ENCODE results near the gene UVRAG. TPM values are rescaled to one million over a fixed set of nuclear protein-coding genes. Genes with fewer than 3 reads are reported as not detected.
"Not testable (repeated sequence)": the region's sequence is repeated elsewhere in the genome, so short reads cannot be mapped to it uniquely, and the experiment has no call there.

UVRAG gene
- total RNA-seq, 1 experiment from 2014 or later = 13.0 TPM

DNA sequence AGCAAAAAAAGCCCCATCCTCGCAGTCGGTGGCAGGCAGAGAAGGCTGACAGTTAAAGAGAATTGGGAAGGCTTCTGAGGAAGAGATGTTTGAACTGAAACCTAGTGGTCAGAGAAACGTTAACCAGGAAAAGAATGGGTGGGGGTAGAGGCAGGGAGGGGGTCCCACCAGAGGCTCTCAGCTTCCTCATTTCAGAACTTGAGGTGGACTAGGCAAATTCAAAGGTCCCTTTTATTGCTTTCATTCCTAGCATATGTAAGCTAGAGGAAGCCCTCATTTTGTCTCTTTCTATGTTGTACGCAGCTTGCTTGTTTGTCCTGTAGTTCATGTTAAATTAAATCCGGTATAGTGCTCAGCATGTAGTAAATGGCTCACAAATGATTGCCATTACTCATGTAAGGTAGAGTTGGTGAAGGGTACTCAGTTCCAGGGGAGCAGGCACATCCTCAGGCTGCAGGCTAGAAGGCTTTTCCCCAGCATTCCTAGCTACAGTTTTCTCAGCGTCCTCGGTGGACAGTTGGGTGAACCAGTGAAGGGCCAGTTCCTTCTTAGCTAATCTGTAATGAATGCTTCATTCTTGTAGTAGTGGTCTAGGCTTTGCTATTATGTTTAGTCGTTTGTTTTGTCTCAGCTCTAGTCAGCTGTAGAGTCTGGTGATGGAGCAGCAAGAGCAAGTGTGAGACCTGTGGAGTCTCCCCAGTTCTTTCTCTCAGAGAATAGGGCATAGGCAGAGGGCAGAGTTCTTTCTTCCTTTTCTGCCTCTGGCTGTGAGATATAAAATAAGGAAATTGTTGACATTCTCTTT lies 58.6 kb downstream of the UVRAG start:
- TSS peak; percentile 65 for BruUV-seq (replicated peaks)
- Histone ChIP-seq H2AFZ (ENCODE audit: low read length) (no peak overlapping the region), H3F3A (ENCODE audit: low read length, unreplicated experiment) (no peaks in the 10 kb centered on the region), H3K4me1 (ENCODE audit: insufficient read depth, low read length) (no peaks in the 10 kb centered on the region; the same call in 1 of the 2 replicates), H3K4me2 (ENCODE audit: low read length) (no peak overlapping the region), H3K9me2 (replicated peaks; ENCODE audit: low read length) (no peaks in the 10 kb centered on the region), H3K79me2 (ENCODE audit: low read length) (no peaks in the 10 kb centered on the region), H3K9me3 (ENCODE audit: low read length) (no peaks in the 10 kb centered on the region), H3K36me3 (ENCODE audit: low read depth, low read length) (no peaks in the 10 kb centered on the region), H3K27me3 (ENCODE audit: low read length) (no peaks in the 10 kb centered on the region), H3K4me3 (ENCODE audit: low read length) (no peak overlapping the region), H3K9ac (ENCODE audit: low read length) (no peak overlapping the region), H4K20me1 (ENCODE audit: low read length) (no peaks in the 10 kb centered on the region; the same call in 1 of the 2 replicates), H3K27ac (ENCODE audit: low read length) (no peak overlapping the region)
- intact Hi-C loops (cut with micrococcal nuclease) = no loop called here
- ChIA-PET CTCF (interaction anchor here (0.5 to 0.8 kb wide), 2 partner anchors 150 to 501 kb away, joined by 3 to 8 read pairs; no protein-coding TSS in a partner anchor), POLR2A (ENCODE audit: unreplicated experiment) (interaction anchor here (0.5 to 0.7 kb wide), 2 partner anchors 52 to 270 kb away, joined by 3 to 4 read pairs; no protein-coding TSS in a partner anchor)
- TF ChIP-seq, protein P1, sequence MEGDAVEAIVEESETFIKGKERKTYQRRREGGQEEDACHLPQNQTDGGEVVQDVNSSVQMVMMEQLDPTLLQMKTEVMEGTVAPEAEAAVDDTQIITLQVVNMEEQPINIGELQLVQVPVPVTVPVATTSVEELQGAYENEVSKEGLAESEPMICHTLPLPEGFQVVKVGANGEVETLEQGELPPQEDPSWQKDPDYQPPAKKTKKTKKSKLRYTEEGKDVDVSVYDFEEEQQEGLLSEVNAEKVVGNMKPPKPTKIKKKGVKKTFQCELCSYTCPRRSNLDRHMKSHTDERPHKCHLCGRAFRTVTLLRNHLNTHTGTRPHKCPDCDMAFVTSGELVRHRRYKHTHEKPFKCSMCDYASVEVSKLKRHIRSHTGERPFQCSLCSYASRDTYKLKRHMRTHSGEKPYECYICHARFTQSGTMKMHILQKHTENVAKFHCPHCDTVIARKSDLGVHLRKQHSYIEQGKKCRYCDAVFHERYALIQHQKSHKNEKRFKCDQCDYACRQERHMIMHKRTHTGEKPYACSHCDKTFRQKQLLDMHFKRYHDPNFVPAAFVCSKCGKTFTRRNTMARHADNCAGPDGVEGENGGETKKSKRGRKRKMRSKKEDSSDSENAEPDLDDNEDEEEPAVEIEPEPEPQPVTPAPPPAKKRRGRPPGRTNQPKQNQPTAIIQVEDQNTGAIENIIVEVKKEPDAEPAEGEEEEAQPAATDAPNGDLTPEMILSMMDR (conservative IDR thresholded peaks at IDR 0.05; ENCODE audit: low read depth, low read length) = no peak
- TF ChIP-seq EZH2 (IDR thresholded peaks at IDR 0.05; ENCODE audit: low read length, unreplicated experiment) (no peak), EZH2phosphoT487 (IDR thresholded peaks at IDR 0.05; ENCODE audit: borderline replicate concordance, low read length) (no peak)
- ATAC-seq (peak; percentile 48; the same call in 1 of the 2 replicates), DNase-seq (no peak)

GRCh38 chr11:75874684-75875341 lies 59.8 kb downstream of the UVRAG start:
- H4K20me1 ChIP-seq (ENCODE audit: low read length) = peaks cover 5% of the 10 kb centered on the region; the same call in 1 of the 2 replicates
- no peak for ATAC-seq
- no peak overlapping the region for H3K4me2 ChIP-seq (ENCODE audit: low read length)
- no peaks in the 10 kb centered on the region for H3K36me3 ChIP-seq (ENCODE audit: low read depth, low read length)
- no peaks in the 10 kb centered on the region for H3K9me2 ChIP-seq (replicated peaks; ENCODE audit: low read length)
- H3K4me1 ChIP-seq (ENCODE audit: insufficient read depth, low read length) = no peaks in the 10 kb centered on the region
- H3K79me2 ChIP-seq (ENCODE audit: low read length) = no peaks in the 10 kb centered on the region
- H3K9ac ChIP-seq (ENCODE audit: low read length) = no peak overlapping the region
- H3F3A ChIP-seq (ENCODE audit: low read length, unreplicated experiment) = no peaks in the 10 kb centered on the region
- TF ChIP-seq, protein P1 (conservative IDR thresholded peaks at IDR 0.05; ENCODE audit: low read depth, low read length) = no peak
- no peak for TF ChIP-seq EZH2phosphoT487 (IDR thresholded peaks at IDR 0.05; ENCODE audit: borderline replicate concordance, low read length)
- no peak for TF ChIP-seq EZH2 (IDR thresholded peaks at IDR 0.05; ENCODE audit: low read length, unreplicated experiment)
- no peak overlapping the region for H2AFZ ChIP-seq (ENCODE audit: low read length)
- BruUV-seq (replicated peaks) = no TSS peak
- DNase-seq = no peak
- intact Hi-C loops (cut with micrococcal nuclease) = no loop called here
- H3K4me3 ChIP-seq (ENCODE audit: low read length) = no peak overlapping the region
- no peaks in the 10 kb centered on the region for H3K9me3 ChIP-seq (ENCODE audit: low read length)
- H3K27ac ChIP-seq (ENCODE audit: low read length) = no peak overlapping the region
- ChIA-PET POLR2A (ENCODE audit: unreplicated experiment) (no interaction called here), CTCF (no interaction called here)
- H3K27me3 ChIP-seq (ENCODE audit: low read length) = no peaks in the 10 kb centered on the region

DNA sequence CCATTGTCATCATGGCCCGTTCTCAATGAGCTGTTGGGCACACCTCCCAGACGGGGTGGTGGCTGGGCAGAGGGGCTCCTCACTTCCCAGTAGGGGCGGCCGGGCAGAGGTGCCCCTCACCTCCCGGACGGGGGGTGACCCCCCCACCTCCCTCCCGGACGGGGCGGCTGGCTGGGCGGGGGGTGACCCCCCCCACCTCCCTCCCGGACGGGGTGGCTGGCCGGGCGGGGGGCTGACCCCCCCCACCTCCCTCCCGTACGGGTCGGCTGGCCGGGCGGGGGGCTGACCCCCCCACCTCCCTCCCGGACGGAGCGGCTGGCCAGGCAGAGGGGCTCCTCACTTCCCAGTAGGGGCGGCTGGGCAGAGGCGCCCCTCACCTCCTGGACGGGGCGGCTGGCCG lies 62.3 kb downstream of the UVRAG start:
- H3K36me3 ChIP-seq (ENCODE audit: low read depth, low read length); intact Hi-C loops (cut with micrococcal nuclease); H3K9me2 ChIP-seq (replicated peaks; ENCODE audit: low read length); POLR2A ChIA-PET (ENCODE audit: unreplicated experiment); H3K9me3 ChIP-seq (ENCODE audit: low read length); H2AFZ ChIP-seq (ENCODE audit: low read length); H4K20me1 ChIP-seq (ENCODE audit: low read length); H3K27ac ChIP-seq (ENCODE audit: low read length); H3K4me1 ChIP-seq (ENCODE audit: insufficient read depth, low read length); H3K79me2 ChIP-seq (ENCODE audit: low read length); H3K27me3 ChIP-seq (ENCODE audit: low read length); CTCF ChIA-PET; ATAC-seq; H3F3A ChIP-seq (ENCODE audit: low read length, unreplicated experiment); H3K4me2 ChIP-seq (ENCODE audit: low read length); BruUV-seq (replicated peaks); DNase-seq; H3K4me3 ChIP-seq (ENCODE audit: low read length); H3K9ac ChIP-seq (ENCODE audit: low read length): not testable (repeated sequence)

DNA sequence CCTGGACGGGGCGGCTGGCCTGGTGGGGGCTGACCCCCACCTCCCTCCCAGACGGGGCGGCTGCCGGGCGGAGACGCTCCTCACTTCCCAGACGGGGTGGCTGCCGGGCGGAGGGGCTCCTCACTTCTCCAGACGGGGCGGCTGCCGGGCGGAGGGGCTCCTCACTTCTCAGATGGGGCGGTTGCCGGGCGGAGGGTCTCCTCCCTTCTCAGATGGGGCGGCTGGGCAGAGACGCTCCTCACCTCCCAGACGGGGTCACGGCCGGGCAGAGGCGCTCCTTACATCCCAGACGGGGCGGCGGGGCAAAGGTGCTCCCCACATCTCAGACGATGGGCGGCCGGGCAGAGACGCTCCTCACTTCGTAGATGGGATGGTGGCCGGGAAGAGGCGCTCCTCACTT lies 62.9 kb downstream of the UVRAG start:
- BruUV-seq (replicated peaks); H3K9me2 ChIP-seq (replicated peaks; ENCODE audit: low read length); H3K4me1 ChIP-seq (ENCODE audit: insufficient read depth, low read length); H3K9me3 ChIP-seq (ENCODE audit: low read length); H3K27ac ChIP-seq (ENCODE audit: low read length); H3K79me2 ChIP-seq (ENCODE audit: low read length); H3F3A ChIP-seq (ENCODE audit: low read length, unreplicated experiment); POLR2A ChIA-PET (ENCODE audit: unreplicated experiment); H3K4me3 ChIP-seq (ENCODE audit: low read length); H3K36me3 ChIP-seq (ENCODE audit: low read depth, low read length); ATAC-seq; H2AFZ ChIP-seq (ENCODE audit: low read length); H3K9ac ChIP-seq (ENCODE audit: low read length); H4K20me1 ChIP-seq (ENCODE audit: low read length); DNase-seq; H3K27me3 ChIP-seq (ENCODE audit: low read length); H3K4me2 ChIP-seq (ENCODE audit: low read length); CTCF ChIA-PET; intact Hi-C loops (cut with micrococcal nuclease): not testable (repeated sequence)

Measured in PC-3 (cell line).